Astrocyte of the spinal cord (primary cell): ENCODE data around the gene SPACDR.
"Not testable (repeated sequence)": the region's sequence is repeated elsewhere in the genome, so short reads cannot be mapped to it uniquely, and the experiment has no call there.

Experiments
- DNase-seq: peaks from one replicate; pipeline ENCODE4 v3.0.0; 2011; ENCODE audit warnings: low read depth, low spot score
- H3K4me3 ChIP-seq: 2 replicates; pipeline ENCODE4 v1.5.1; 2011; ENCODE audit warnings: low read depth, mild to moderate bottlenecking, low read length, moderate library complexity
- CTCF ChIP-seq: IDR thresholded peaks from 2 replicates; pipeline ENCODE4 v1.5.1; 2012; ENCODE audit warnings: low read depth, mild to moderate bottlenecking, low read length, inconsistent platforms
- in situ Hi-C: cut with HindIII; loops from 2 replicates; pipeline ENCODE4 v1.10.0; 2017; ENCODE audit warnings: low sequenced_read_pairs

The SPACDR gene

GRCh38 chr7:100446040-100446439 lies 18.0 kb downstream of the SPACDR start:
- DNase-seq: no peak
- no peak for TF ChIP-seq CTCF
- in situ Hi-C loops: no loop called here
- no peak overlapping the region for H3K4me3 ChIP-seq

GRCh38 chr7:100444311-100445278 lies 19.5 kb downstream of the SPACDR start:
- peak; percentile 49 for DNase-seq
- no peak overlapping the region for H3K4me3 ChIP-seq
- TF ChIP-seq CTCF: no peak
- in situ Hi-C loops: no loop called here

GRCh38 chr7:100443096-100443840 lies 20.8 kb downstream of the SPACDR start:
- in situ Hi-C loops: no loop called here
- no peak for DNase-seq
- TF ChIP-seq CTCF: no peak
- no peak overlapping the region for H3K4me3 ChIP-seq

GRCh38 chr7:100441641-100442535 lies 22.2 kb downstream of the SPACDR start:
- in situ Hi-C loops: no loop called here
- no peak for DNase-seq
- TF ChIP-seq CTCF: no peak
- H3K4me3 ChIP-seq: no peak overlapping the region

GRCh38 chr7:100439244-100439643 lies 24.8 kb downstream of the SPACDR start:
- in situ Hi-C loops, H3K4me3 ChIP-seq, DNase-seq: not testable (repeated sequence)

- H3K4me3 ChIP-seq, DNase-seq, in situ Hi-C loops: not testable (repeated sequence)
Measured at GRCh38 chr7:100438731-100439130, 25.3 kb downstream of the SPACDR start.

- in situ Hi-C loops: no loop called here
- TF ChIP-seq CTCF: no peak
- no peak overlapping the region for H3K4me3 ChIP-seq
- no peak for DNase-seq
Measured at GRCh38 chr7:100438172-100438571, 25.9 kb downstream of the SPACDR start.
